ENCODE measurements around the gene FRMD4B. TPM values are rescaled to one million over a fixed set of nuclear protein-coding genes. Genes with fewer than 3 reads are reported as not detected.

The FRMD4B gene
- total RNA-seq, 4 donors from 2014 or later: 58.0 to 71.9 (median 63.4) TPM

- 89 to 94% methylated on average over 6 of the region's 6 CpGs for WGBS, 2 donors
Measured at GRCh38 chr3:69251078-69251805, 134.6 kb downstream of the FRMD4B start.

DNA sequence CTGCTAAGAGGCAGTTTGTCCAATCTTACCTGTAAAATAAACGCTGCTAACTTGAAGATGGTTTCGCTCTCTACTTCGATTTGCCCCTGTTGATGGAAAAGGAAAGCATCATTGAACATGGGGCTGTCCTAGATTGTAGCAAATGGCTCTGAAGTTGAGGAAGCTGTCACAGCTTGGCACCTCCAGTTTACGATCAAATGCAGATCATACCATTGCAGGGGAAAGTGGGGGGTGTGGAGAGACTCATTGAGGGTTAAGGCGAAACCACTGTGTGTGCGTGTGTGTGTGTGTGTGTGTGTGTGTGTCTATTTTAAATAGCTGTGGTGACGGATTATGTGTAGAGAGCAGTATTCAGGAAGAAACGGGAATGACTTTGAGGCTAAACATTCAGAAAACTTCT, 135.9 kb downstream of the FRMD4B start:
- intact Hi-C loops (cut with DNase I; ENCODE audit: low total_unique reads): no loop called here
- TF ChIP-seq POLR2A (IDR thresholded peaks at IDR 0.05) (no peak), CTCF (IDR thresholded peaks at IDR 0.05) (no peak)
- 70 to 75% methylated on average over 8 of the region's 8 CpGs for WGBS, 2 donors
- no peak overlapping the region for H3K4me3 ChIP-seq (ENCODE audit: low read depth, poor library complexity, severe bottlenecking)
- no peak for DNase-seq (ENCODE audit: low spot score in 2 of 2)

More at GRCh38 chr3:69251078-69251805, 134.6 kb downstream of the FRMD4B start:
- no peak overlapping the region for H3K4me3 ChIP-seq (ENCODE audit: low read depth, poor library complexity, severe bottlenecking)
- no peak for TF ChIP-seq POLR2A (IDR thresholded peaks at IDR 0.05)
- TF ChIP-seq CTCF (IDR thresholded peaks at IDR 0.05): no peak
- intact Hi-C loops (cut with DNase I; ENCODE audit: low total_unique reads): no loop called here
- no peak for DNase-seq (ENCODE audit: low spot score in 2 of 2)

GRCh38 chr3:69249001-69249400, 136.9 kb downstream of the FRMD4B start:
- DNase-seq (ENCODE audit: low spot score in 2 of 2): no peak
- WGBS, 2 donors: 92 to 94% methylated on average over 2 of the region's 2 CpGs
- intact Hi-C loops (cut with DNase I; ENCODE audit: low total_unique reads): no loop called here
- no peak overlapping the region for H3K4me3 ChIP-seq (ENCODE audit: low read depth, poor library complexity, severe bottlenecking)
- no peak for TF ChIP-seq CTCF (IDR thresholded peaks at IDR 0.05)
- TF ChIP-seq POLR2A (IDR thresholded peaks at IDR 0.05): no peak

- no peak for DNase-seq (ENCODE audit: low spot score in 2 of 2)
- no peak for TF ChIP-seq POLR2A (IDR thresholded peaks at IDR 0.05)
- no peak for TF ChIP-seq CTCF (IDR thresholded peaks at IDR 0.05)
- whole genome bisulfite sequencing, 2 donors: 70 to 80% methylated on average over 8 of the region's 8 CpGs
- intact Hi-C loops (cut with DNase I; ENCODE audit: low total_unique reads): no loop called here
- H3K4me3 ChIP-seq (ENCODE audit: low read depth, poor library complexity, severe bottlenecking): no peak overlapping the region
Measured at GRCh38 chr3:69248436-69248835, 137.5 kb downstream of the FRMD4B start.

DNA sequence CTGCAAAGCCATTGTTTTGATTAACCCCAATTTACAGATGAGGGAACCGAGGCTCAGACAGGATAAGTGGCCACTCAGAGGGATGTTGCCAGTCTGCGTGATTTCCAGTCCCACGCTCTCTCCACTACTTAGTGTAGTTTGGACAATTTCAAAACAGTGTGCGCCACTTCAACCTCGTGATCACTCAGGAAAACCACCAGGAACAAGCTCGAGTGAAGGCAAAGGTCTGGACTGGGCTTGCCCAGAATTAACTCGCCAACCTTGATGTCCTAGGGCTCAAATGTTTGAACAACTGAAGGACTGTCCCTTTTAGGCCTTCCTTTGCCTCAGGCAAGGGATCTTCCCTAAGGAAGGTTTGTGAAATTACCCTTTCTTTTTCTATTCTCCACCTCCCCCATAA, 139.3 kb downstream of the FRMD4B start:
- 88 to 90% methylated on average over 7 of the region's 7 CpGs for WGBS, 2 donors
- no peak for DNase-seq (ENCODE audit: low spot score in 2 of 2)
- H3K4me3 ChIP-seq (ENCODE audit: low read depth, poor library complexity, severe bottlenecking): no peak overlapping the region
- no peak for TF ChIP-seq CTCF (IDR thresholded peaks at IDR 0.05)
- TF ChIP-seq POLR2A (IDR thresholded peaks at IDR 0.05): no peak
- intact Hi-C loops (cut with DNase I; ENCODE audit: low total_unique reads): no loop called here

DNA sequence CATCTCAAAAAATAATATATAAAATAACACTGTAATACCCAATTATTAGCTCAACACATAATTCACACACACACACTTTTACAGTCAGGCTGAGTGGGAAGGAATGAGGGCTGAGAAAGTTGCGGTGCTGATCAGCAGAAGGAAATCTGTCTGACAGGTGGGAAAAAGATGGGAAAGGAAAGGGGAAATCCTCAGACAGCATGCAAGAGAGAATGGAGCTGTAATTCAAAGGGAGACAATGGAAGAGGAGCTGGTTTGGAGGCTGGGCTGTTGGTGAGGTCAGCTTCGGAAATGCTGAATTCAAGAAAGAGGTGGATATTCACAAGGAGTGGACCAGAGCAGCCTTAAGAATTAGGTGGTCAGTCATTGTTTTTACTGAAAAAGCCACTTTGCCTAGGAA, 141.8 kb downstream of the FRMD4B start:
- no peak for DNase-seq (ENCODE audit: low spot score in 2 of 2)
- WGBS, 2 donors: 95 to 96% methylated on average over 2 of the region's 2 CpGs
- intact Hi-C loops (cut with DNase I; ENCODE audit: low total_unique reads): no loop called here
- TF ChIP-seq POLR2A (IDR thresholded peaks at IDR 0.05) (no peak), CTCF (IDR thresholded peaks at IDR 0.05) (no peak)
- H3K4me3 ChIP-seq (ENCODE audit: low read depth, poor library complexity, severe bottlenecking): no peak overlapping the region

All from lower leg skin (tissue), 4 donors.